Measurements from ENCODE around the gene TMEM120A.

Gene TMEM120A

GRCh38 chr7:75982306-75983064, 11.9 kb downstream of the TMEM120A start:
- in situ Hi-C loops (cut with MboI; ENCODE audit: low sequenced_read_pairs): no loop called here

- in situ Hi-C loops (cut with MboI; ENCODE audit: low sequenced_read_pairs): no loop called here
These were observed 12.7 kb downstream of the TMEM120A start for GRCh38 chr7:75981453-75982305.

- in situ Hi-C loops (cut with MboI; ENCODE audit: low sequenced_read_pairs): no loop called here
These were observed 13.3 kb downstream of the TMEM120A start for GRCh38 chr7:75981203-75981452.

- in situ Hi-C loops (cut with MboI; ENCODE audit: low sequenced_read_pairs): no loop called here
These were observed 13.8 kb downstream of the TMEM120A start for GRCh38 chr7:75980430-75981202.

GRCh38 chr7:75979759-75980429, 14.5 kb downstream of the TMEM120A start:
- in situ Hi-C loops (cut with MboI; ENCODE audit: low sequenced_read_pairs): no loop called here

GRCh38 chr7:75977743-75978142, 16.7 kb downstream of the TMEM120A start:
- in situ Hi-C loops (cut with MboI; ENCODE audit: low sequenced_read_pairs): no loop called here

GRCh38 chr7:75971961-75972763, 22.2 kb downstream of the TMEM120A start:
- in situ Hi-C loops (cut with MboI; ENCODE audit: low sequenced_read_pairs): no loop called here

GRCh38 chr7:75971309-75971960, 23.0 kb downstream of the TMEM120A start:
- in situ Hi-C loops (cut with MboI; ENCODE audit: low sequenced_read_pairs): no loop called here

- in situ Hi-C loops (cut with MboI; ENCODE audit: low sequenced_read_pairs): no loop called here
These were observed 24.5 kb downstream of the TMEM120A start for GRCh38 chr7:75969704-75970498.

GRCh38 chr7:75969182-75969581, 25.2 kb downstream of the TMEM120A start:
- in situ Hi-C loops (cut with MboI; ENCODE audit: low sequenced_read_pairs): no loop called here

- in situ Hi-C loops (cut with MboI; ENCODE audit: low sequenced_read_pairs): no loop called here
These were observed 25.8 kb downstream of the TMEM120A start for GRCh38 chr7:75968561-75969001.

- in situ Hi-C loops (cut with MboI; ENCODE audit: low sequenced_read_pairs): no loop called here
These were observed 26.4 kb downstream of the TMEM120A start for GRCh38 chr7:75968012-75968411.

- in situ Hi-C loops (cut with MboI; ENCODE audit: low sequenced_read_pairs): no loop called here
These were observed 26.9 kb downstream of the TMEM120A start for GRCh38 chr7:75967487-75967997.

- in situ Hi-C loops (cut with MboI; ENCODE audit: low sequenced_read_pairs): no loop called here
These were observed 27.3 kb downstream of the TMEM120A start for GRCh38 chr7:75967055-75967454.

- in situ Hi-C loops (cut with MboI; ENCODE audit: low sequenced_read_pairs): no loop called here
These were observed 28.0 kb downstream of the TMEM120A start for GRCh38 chr7:75966190-75966961.

GRCh38 chr7:75965617-75966016, 28.8 kb downstream of the TMEM120A start:
- in situ Hi-C loops (cut with MboI; ENCODE audit: low sequenced_read_pairs): no loop called here

- in situ Hi-C loops (cut with MboI; ENCODE audit: low sequenced_read_pairs): no loop called here
These were observed 30.9 kb downstream of the TMEM120A start for GRCh38 chr7:75963381-75963995.

Measured in HL-60/S4 treated with phorbol 12-myristate 13-acetate at 8.2 ng/mL for 4 days and 3 days (cell line).